ENCODE data around the gene IL6R. TPM values are rescaled to one million over a fixed set of nuclear protein-coding genes. Genes with fewer than 3 reads are reported as not detected.

Gene IL6R
- polyA plus RNA-seq, 1 experiment = 5.9 TPM

GRCh38 chr1:154495496-154496273 is 90.5 kb downstream of the IL6R start:
- CTCF ChIA-PET = interaction anchor here (0.9 to 2.1 kb wide), 3 partner anchors 16 to 171 kb away, joined by 3 to 10 read pairs (median 6); no protein-coding TSS in a partner anchor
- Histone ChIP-seq H3K27me3 (ENCODE audit: control insufficient read depth, insufficient read depth, low read length) (peaks cover 69% of the 10 kb centered on the region), H3K27ac (ENCODE audit: low read depth, low read length) (no peak overlapping the region), H3K9me3 (ENCODE audit: control insufficient read depth, insufficient read depth, low read length) (no peaks in the 10 kb centered on the region), H3K4me3 (ENCODE audit: low read depth, low read length) (no peak overlapping the region)
- no peak for DNase-seq (ENCODE audit: low read depth, low spot score)
- POLR2A ChIA-PET = no interaction called here
- no peak for TF ChIP-seq CTCF (IDR thresholded peaks at IDR 0.05; ENCODE audit: low read depth, low read length)

- H3K4me3 ChIP-seq (ENCODE audit: low read depth, low read length) = no peak overlapping the region
- CTCF ChIA-PET = interaction anchor here (0.7 to 2.1 kb wide), 3 partner anchors 17 to 66 kb away, joined by 3 to 10 read pairs (median 6); no protein-coding TSS in a partner anchor
- no peak for TF ChIP-seq CTCF (IDR thresholded peaks at IDR 0.05; ENCODE audit: low read depth, low read length)
- no peaks in the 10 kb centered on the region for H3K9me3 ChIP-seq (ENCODE audit: control insufficient read depth, insufficient read depth, low read length)
- peaks cover 69% of the 10 kb centered on the region for H3K27me3 ChIP-seq (ENCODE audit: control insufficient read depth, insufficient read depth, low read length)
- no peak for DNase-seq (ENCODE audit: low read depth, low spot score)
- H3K27ac ChIP-seq (ENCODE audit: low read depth, low read length) = no peak overlapping the region
- POLR2A ChIA-PET = no interaction called here
These were observed 91.2 kb downstream of the IL6R start for GRCh38 chr1:154496383-154496782.

GRCh38 chr1:154497026-154497806 is 92.1 kb downstream of the IL6R start:
- H3K4me3 ChIP-seq (ENCODE audit: low read depth, low read length) = no peak overlapping the region
- no peaks in the 10 kb centered on the region; the same call in 1 of the 2 replicates for H3K9me3 ChIP-seq (ENCODE audit: control insufficient read depth, insufficient read depth, low read length)
- H3K27me3 ChIP-seq (ENCODE audit: control insufficient read depth, insufficient read depth, low read length) = peaks cover 68% of the 10 kb centered on the region
- TF ChIP-seq CTCF (IDR thresholded peaks at IDR 0.05; ENCODE audit: low read depth, low read length) = no peak
- DNase-seq (ENCODE audit: low read depth, low spot score) = no peak
- ChIA-PET POLR2A (no interaction called here), CTCF (interaction anchor here (0.7 kb wide), 1 partner anchor 65 kb away, joined by 3 read pairs; no protein-coding TSS in a partner anchor)
- no peak overlapping the region for H3K27ac ChIP-seq (ENCODE audit: low read depth, low read length)

- Histone ChIP-seq H3K4me3 (ENCODE audit: low read depth, low read length) (no peak overlapping the region), H3K27ac (ENCODE audit: low read depth, low read length) (no peak overlapping the region), H3K27me3 (ENCODE audit: control insufficient read depth, insufficient read depth, low read length) (peaks cover 73% of the 10 kb centered on the region), H3K9me3 (ENCODE audit: control insufficient read depth, insufficient read depth, low read length) (peaks cover 9% of the 10 kb centered on the region)
- TF ChIP-seq CTCF (IDR thresholded peaks at IDR 0.05; ENCODE audit: low read depth, low read length) = no peak
- POLR2A ChIA-PET = no interaction called here
- CTCF ChIA-PET = no interaction called here
- no peak for DNase-seq (ENCODE audit: low read depth, low spot score)
These were observed 94.3 kb downstream of the IL6R start for GRCh38 chr1:154499446-154499845.

GRCh38 chr1:154500533-154500932 is 95.4 kb downstream of the IL6R start:
- Histone ChIP-seq H3K9me3 (ENCODE audit: control insufficient read depth, insufficient read depth, low read length) (peaks cover 9% of the 10 kb centered on the region), H3K27me3 (ENCODE audit: control insufficient read depth, insufficient read depth, low read length) (peaks cover 73% of the 10 kb centered on the region), H3K27ac (ENCODE audit: low read depth, low read length) (no peak overlapping the region), H3K4me3 (ENCODE audit: low read depth, low read length) (no peak overlapping the region)
- no peak for TF ChIP-seq CTCF (IDR thresholded peaks at IDR 0.05; ENCODE audit: low read depth, low read length)
- CTCF ChIA-PET = no interaction called here
- DNase-seq (ENCODE audit: low read depth, low spot score) = no peak
- POLR2A ChIA-PET = no interaction called here
